HepG2 (cell line): Measurements from ENCODE around the gene ABCB6. TPM values are rescaled to one million over a fixed set of nuclear protein-coding genes. Genes with fewer than 3 reads are reported as not detected.
A peak's percentile ranks its signal among the peaks of the same experiment; 100 is the strongest.

ENCODE experiments used
- HNRNPUL1 ChIP-seq: fragments of 200-400 bp; formaldehyde crosslinking; IDR thresholded peaks from 2 replicates; pipeline ENCODE4 v1.6.1; 2017; ENCODE audit warnings: low read depth, mild to moderate bottlenecking, low read length, moderate library complexity
- KDM5B ChIP-seq: sonication (generic); formaldehyde crosslinking; IDR thresholded peaks from 2 replicates; pipeline ENCODE4 v1.4.0; 2020; ENCODE audit warnings: missing genetic modification reagents, mild to moderate bottlenecking, borderline replicate concordance
- NFRKB ChIP-seq: fragments of 450-650 bp; IDR thresholded peaks from 2 replicates; pipeline ENCODE4 v1.6.1; 2017
- POLR2A ChIP-seq, 2 experiments: IDR thresholded peaks; 2 replicates each; pipeline ENCODE4 v1.6.1; 2011; ENCODE audit warnings: low read depth in 2 of 2, low read length in 2 of 2, mild to moderate bottlenecking in 1 of 2, moderate library complexity in 1 of 2; ENCODE audit not compliant: insufficient read depth in 1 of 2
- POLR2AphosphoS5 ChIP-seq: IDR thresholded peaks from 2 replicates; pipeline ENCODE4 v1.6.1; 2012; ENCODE audit warnings: low read depth, low read length
- REXO4 ChIP-seq: sonication (generic); formaldehyde crosslinking; IDR thresholded peaks from 2 replicates; pipeline ENCODE4 v1.8.0; 2022; ENCODE audit warnings: missing genetic modification reagents, mild to moderate bottlenecking, borderline replicate concordance
- SAFB2 ChIP-seq: sonication (generic); formaldehyde crosslinking; IDR thresholded peaks from 2 replicates; pipeline ENCODE4 v1.5.1; 2020; ENCODE audit warnings: missing genetic modification reagents, low read depth, mild to moderate bottlenecking, borderline replicate concordance
- ZNF260 ChIP-seq: sonication (generic); formaldehyde crosslinking; IDR thresholded peaks from 2 replicates; pipeline ENCODE4 v1.4.0; 2020; ENCODE audit warnings: missing genetic modification reagents, low read depth, mild to moderate bottlenecking, borderline replicate concordance
- ZNF296 ChIP-seq: sonication (generic); formaldehyde crosslinking; conservative IDR thresholded peaks from 2 replicates; pipeline ENCODE4 v1.5.0; 2020; ENCODE audit warnings: mild to moderate bottlenecking, missing genetic modification reagents
- ZNF354B ChIP-seq: sonication (generic); formaldehyde crosslinking; IDR thresholded peaks from 2 replicates; pipeline ENCODE4 v1.8.0; 2022; ENCODE audit warnings: mild to moderate bottlenecking, missing genetic modification reagents
- ZNF569 ChIP-seq: sonication (generic); formaldehyde crosslinking; IDR thresholded peaks from 2 replicates; pipeline ENCODE4 v1.5.0; 2020; ENCODE audit warnings: mild to moderate bottlenecking, missing genetic modification reagents, moderate library complexity, borderline replicate concordance
- polyA plus RNA-seq, 8 experiments: library from polyadenylated mRNA; depleted of rRNA in 3 of 8; stranded (reverse) in 7 of 8; unstranded in 1 of 8; fragments of >200 nt; fragmentation: Illumina TruSeq in 4 of 8; extraction: Trizol in 4 of 8; gene quantifications; 2 replicates each; pipeline versions ENCODE4 v1.2.1 to v1.2.3, GENCODE V29; 2011 to 2016; ENCODE audit warnings: low read depth in 4 of 8, missing spikeins in 1 of 8, mixed read lengths in 1 of 8; ENCODE audit not compliant: insufficient read depth in 1 of 8
- total RNA-seq, 5 experiments: library from RNA; depleted of rRNA; stranded (reverse); fragments of >200 nt; fragmentation: Illumina TruSeq; extraction: Trizol; gene quantifications; 2 replicates each; pipeline ENCODE4 v1.2.3, GENCODE V29; 2016; ENCODE audit warnings: low read depth in 1 of 5
- TF ChIP-seq, protein P1 (sequence below): sonication (generic); formaldehyde crosslinking; conservative IDR thresholded peaks from 2 replicates; pipeline ENCODE4 v1.4.0; 2020; ENCODE audit warnings: mild to moderate bottlenecking, missing genetic modification reagents, moderate library complexity
- TF ChIP-seq, protein P2 (sequence below): sonication (generic); formaldehyde crosslinking; IDR thresholded peaks from 2 replicates; pipeline ENCODE4 v1.8.1; 2023; ENCODE audit warnings: mild to moderate bottlenecking, missing genetic modification reagents
- TF ChIP-seq, protein P3 (sequence below): sonication (generic); formaldehyde crosslinking; IDR thresholded peaks from 2 replicates; pipeline ENCODE4 v1.8.1; 2023; ENCODE audit warnings: mild to moderate bottlenecking, missing genetic modification reagents, borderline replicate concordance
- TF ChIP-seq, protein P4 (sequence below): sonication (generic); formaldehyde crosslinking; IDR thresholded peaks from 2 replicates; pipeline ENCODE4 v1.5.0; 2020; ENCODE audit warnings: mild to moderate bottlenecking, missing genetic modification reagents
- TF ChIP-seq, protein P5 (sequence below): IDR thresholded peaks from 2 replicates; pipeline ENCODE4 v1.6.1; 2016; ENCODE audit warnings: control low read depth
- TF ChIP-seq, protein P6 (sequence below): sonication (generic); formaldehyde crosslinking; IDR thresholded peaks from 2 replicates; pipeline ENCODE4 v1.4.0; 2020; ENCODE audit warnings: missing genetic modification reagents

The ABCB6 gene
- total and polyA plus RNA-seq, 2 of the 13 experiments (the other 11 are each of a cell fraction or from before 2014, with no cell fraction given), result 91.1 to 137 TPM

DNA sequence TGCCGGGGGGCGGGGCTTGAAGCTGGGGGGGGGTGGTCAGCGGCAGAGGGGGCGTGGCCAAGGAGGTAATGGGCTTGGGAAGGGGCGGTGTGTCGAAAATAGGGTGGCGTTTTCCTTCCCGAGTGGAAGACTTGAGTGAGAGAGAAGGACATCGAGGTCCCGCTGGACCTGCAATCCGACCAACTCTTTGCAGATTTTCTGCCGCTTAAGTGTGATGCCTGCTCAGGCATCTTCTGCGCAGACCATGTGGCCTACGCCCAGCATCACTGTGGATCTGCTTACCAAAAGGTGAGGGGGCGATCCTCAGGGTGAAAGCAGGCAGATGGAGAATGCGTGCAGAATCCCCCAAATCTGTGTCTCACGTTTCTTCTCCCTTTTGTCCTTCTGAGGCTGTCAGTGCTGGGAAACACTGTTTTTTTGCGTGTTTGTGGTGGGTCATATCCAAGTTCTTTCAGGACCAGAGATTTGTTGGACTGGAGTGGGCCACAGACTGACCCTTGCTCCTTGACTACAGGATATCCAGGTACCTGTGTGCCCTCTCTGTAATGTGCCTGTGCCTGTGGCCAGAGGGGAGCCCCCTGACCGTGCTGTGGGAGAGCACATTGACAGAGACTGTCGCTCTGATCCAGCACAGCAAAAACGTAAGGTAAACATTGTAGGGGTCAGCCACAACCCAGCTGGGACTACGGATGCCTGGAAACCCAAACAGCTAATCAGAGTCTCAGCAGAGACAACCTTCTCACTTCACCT, 11.4 kb downstream of the ABCB6 start (continued):
- TF ChIP-seq, protein P1, sequence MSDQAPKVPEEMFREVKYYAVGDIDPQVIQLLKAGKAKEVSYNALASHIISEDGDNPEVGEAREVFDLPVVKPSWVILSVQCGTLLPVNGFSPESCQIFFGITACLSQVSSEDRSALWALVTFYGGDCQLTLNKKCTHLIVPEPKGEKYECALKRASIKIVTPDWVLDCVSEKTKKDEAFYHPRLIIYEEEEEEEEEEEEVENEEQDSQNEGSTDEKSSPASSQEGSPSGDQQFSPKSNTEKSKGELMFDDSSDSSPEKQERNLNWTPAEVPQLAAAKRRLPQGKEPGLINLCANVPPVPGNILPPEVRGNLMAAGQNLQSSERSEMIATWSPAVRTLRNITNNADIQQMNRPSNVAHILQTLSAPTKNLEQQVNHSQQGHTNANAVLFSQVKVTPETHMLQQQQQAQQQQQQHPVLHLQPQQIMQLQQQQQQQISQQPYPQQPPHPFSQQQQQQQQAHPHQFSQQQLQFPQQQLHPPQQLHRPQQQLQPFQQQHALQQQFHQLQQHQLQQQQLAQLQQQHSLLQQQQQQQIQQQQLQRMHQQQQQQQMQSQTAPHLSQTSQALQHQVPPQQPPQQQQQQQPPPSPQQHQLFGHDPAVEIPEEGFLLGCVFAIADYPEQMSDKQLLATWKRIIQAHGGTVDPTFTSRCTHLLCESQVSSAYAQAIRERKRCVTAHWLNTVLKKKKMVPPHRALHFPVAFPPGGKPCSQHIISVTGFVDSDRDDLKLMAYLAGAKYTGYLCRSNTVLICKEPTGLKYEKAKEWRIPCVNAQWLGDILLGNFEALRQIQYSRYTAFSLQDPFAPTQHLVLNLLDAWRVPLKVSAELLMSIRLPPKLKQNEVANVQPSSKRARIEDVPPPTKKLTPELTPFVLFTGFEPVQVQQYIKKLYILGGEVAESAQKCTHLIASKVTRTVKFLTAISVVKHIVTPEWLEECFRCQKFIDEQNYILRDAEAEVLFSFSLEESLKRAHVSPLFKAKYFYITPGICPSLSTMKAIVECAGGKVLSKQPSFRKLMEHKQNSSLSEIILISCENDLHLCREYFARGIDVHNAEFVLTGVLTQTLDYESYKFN, result no peak
- TF ChIP-seq, protein P2, sequence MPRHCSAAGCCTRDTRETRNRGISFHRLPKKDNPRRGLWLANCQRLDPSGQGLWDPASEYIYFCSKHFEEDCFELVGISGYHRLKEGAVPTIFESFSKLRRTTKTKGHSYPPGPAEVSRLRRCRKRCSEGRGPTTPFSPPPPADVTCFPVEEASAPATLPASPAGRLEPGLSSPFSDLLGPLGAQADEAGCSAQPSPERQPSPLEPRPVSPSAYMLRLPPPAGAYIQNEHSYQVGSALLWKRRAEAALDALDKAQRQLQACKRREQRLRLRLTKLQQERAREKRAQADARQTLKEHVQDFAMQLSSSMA (CRISPR knock-in tag), result no peak; the same call in 1 of the 2 replicates
- TF ChIP-seq, protein P3, sequence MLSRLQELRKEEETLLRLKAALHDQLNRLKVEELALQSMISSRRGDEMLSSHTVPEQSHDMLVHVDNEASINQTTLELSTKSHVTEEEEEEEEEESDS, result no peak
- TF ChIP-seq NFRKB (no peak), SAFB2 (CRISPR knock-in tag) (no peak), ZNF260 (CRISPR knock-in tag) (no peak), ZNF569 (CRISPR knock-in tag) (no peak), POLR2A (IDR thresholded peaks at IDR 0.05; ENCODE audit: insufficient read depth in 1 of 2, low read depth in 2 of 2, low read length in 2 of 2) (0 out of 4 replicates have a peak, but pooled peaks of 1 of the 2 experiments have one; percentile 10), ZNF296 (CRISPR knock-in tag) (no peak), POLR2AphosphoS5 (peak; percentile 35), REXO4 (CRISPR knock-in tag) (no peak), KDM5B (no peak; the same call in 1 of the 2 replicates), HNRNPUL1 (no peak), ZNF354B (no peak)
- TF ChIP-seq, protein P4, sequence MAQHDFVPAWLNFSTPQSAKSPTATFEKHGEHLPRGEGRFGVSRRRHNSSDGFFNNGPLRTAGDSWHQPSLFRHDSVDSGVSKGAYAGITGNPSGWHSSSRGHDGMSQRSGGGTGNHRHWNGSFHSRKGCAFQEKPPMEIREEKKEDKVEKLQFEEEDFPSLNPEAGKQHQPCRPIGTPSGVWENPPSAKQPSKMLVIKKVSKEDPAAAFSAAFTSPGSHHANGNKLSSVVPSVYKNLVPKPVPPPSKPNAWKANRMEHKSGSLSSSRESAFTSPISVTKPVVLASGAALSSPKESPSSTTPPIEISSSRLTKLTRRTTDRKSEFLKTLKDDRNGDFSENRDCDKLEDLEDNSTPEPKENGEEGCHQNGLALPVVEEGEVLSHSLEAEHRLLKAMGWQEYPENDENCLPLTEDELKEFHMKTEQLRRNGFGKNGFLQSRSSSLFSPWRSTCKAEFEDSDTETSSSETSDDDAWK, result no peak
- TF ChIP-seq, protein P5, sequence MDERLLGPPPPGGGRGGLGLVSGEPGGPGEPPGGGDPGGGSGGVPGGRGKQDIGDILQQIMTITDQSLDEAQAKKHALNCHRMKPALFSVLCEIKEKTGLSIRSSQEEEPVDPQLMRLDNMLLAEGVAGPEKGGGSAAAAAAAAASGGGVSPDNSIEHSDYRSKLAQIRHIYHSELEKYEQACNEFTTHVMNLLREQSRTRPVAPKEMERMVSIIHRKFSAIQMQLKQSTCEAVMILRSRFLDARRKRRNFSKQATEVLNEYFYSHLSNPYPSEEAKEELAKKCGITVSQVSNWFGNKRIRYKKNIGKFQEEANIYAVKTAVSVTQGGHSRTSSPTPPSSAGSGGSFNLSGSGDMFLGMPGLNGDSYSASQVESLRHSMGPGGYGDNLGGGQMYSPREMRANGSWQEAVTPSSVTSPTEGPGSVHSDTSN (CRISPR knock-in tag), result no peak
- TF ChIP-seq, protein P6, sequence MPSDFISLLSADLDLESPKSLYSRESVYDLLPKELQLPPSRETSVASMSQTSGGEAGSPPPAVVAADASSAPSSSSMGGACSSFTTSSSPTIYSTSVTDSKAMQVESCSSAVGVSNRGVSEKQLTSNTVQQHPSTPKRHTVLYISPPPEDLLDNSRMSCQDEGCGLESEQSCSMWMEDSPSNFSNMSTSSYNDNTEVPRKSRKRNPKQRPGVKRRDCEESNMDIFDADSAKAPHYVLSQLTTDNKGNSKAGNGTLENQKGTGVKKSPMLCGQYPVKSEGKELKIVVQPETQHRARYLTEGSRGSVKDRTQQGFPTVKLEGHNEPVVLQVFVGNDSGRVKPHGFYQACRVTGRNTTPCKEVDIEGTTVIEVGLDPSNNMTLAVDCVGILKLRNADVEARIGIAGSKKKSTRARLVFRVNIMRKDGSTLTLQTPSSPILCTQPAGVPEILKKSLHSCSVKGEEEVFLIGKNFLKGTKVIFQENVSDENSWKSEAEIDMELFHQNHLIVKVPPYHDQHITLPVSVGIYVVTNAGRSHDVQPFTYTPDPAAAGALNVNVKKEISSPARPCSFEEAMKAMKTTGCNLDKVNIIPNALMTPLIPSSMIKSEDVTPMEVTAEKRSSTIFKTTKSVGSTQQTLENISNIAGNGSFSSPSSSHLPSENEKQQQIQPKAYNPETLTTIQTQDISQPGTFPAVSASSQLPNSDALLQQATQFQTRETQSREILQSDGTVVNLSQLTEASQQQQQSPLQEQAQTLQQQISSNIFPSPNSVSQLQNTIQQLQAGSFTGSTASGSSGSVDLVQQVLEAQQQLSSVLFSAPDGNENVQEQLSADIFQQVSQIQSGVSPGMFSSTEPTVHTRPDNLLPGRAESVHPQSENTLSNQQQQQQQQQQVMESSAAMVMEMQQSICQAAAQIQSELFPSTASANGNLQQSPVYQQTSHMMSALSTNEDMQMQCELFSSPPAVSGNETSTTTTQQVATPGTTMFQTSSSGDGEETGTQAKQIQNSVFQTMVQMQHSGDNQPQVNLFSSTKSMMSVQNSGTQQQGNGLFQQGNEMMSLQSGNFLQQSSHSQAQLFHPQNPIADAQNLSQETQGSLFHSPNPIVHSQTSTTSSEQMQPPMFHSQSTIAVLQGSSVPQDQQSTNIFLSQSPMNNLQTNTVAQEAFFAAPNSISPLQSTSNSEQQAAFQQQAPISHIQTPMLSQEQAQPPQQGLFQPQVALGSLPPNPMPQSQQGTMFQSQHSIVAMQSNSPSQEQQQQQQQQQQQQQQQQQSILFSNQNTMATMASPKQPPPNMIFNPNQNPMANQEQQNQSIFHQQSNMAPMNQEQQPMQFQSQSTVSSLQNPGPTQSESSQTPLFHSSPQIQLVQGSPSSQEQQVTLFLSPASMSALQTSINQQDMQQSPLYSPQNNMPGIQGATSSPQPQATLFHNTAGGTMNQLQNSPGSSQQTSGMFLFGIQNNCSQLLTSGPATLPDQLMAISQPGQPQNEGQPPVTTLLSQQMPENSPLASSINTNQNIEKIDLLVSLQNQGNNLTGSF (CRISPR knock-in tag), result no peak
